Ovary (tissue), 3 donors: ENCODE data around the gene ZNF284.

Experiments used
- CTCF ChIP-seq, 3 donors: fragments of 450-650 bp in 2 of 3; fragments of 200-600 bp in 1 of 3; IDR thresholded peaks; one replicate each; pipeline versions ENCODE4 v1.5.1 to v1.8.0; 2016 to 2022; ENCODE audit warnings: antibody characterized with exemption in 3 of 3, mild to moderate bottlenecking in 1 of 3
- EP300 ChIP-seq: sonication (generic); formaldehyde crosslinking; IDR thresholded peaks from one replicate; pipeline ENCODE4 v1.6.1; 2017; ENCODE audit warnings: antibody characterized with exemption
- donor health status: DM: no; HTN: no; CAD: no.

- TF ChIP-seq CTCF (IDR thresholded peaks at IDR 0.05) (no peak), EP300 (no peak)
These were observed 12.7 kb upstream of the ZNF284 start for GRCh38 chr19:44059229-44059628.
